HAP-1 (cell line): ENCODE measurements around the gene RNH1.

Experiments used
- DNase-seq, 2 experiments: peaks; one replicate each; pipeline ENCODE4 v3.0.0-alpha.2; 2016 to 2020; ENCODE audit warnings: low spot score in 2 of 2
- H3K27me3 ChIP-seq: fragments of 250-450 bp; sonication (Bioruptor Pico); 2 replicates; pipeline ENCODE4 v1.5.1; 2020; ENCODE audit warnings: low read depth, mild to moderate bottlenecking, moderate library complexity
- H3K36me3 ChIP-seq: fragments of 250-450 bp; sonication (Bioruptor Pico); replicated peaks from 2 replicates; pipeline ENCODE4 v1.5.1; 2020; ENCODE audit warnings: mild to moderate bottlenecking
- H3K4me1 ChIP-seq: fragments of 250-450 bp; sonication (Bioruptor Pico); 2 replicates; pipeline ENCODE4 v1.5.1; 2020; ENCODE audit warnings: mild to moderate bottlenecking
- H3K4me3 ChIP-seq: fragments of 250-450 bp; sonication (Bioruptor Pico); 2 replicates; pipeline ENCODE4 v1.5.1; 2020; ENCODE audit warnings: mild to moderate bottlenecking, moderate library complexity
- H3K9me3 ChIP-seq: fragments of 250-450 bp; sonication (Bioruptor Pico); 2 replicates; pipeline ENCODE4 v1.5.1; 2020; ENCODE audit warnings: mild to moderate bottlenecking, moderate library complexity
- in situ Hi-C: fragments of 300-500 bp; cut with MboI; formaldehyde crosslinking; loops from 3 replicates; pipeline ENCODE4 v1.14.3; 2020; ENCODE audit warnings: low sequenced_read_pairs, inconsistent platforms, mixed read lengths

The RNH1 gene

DNA sequence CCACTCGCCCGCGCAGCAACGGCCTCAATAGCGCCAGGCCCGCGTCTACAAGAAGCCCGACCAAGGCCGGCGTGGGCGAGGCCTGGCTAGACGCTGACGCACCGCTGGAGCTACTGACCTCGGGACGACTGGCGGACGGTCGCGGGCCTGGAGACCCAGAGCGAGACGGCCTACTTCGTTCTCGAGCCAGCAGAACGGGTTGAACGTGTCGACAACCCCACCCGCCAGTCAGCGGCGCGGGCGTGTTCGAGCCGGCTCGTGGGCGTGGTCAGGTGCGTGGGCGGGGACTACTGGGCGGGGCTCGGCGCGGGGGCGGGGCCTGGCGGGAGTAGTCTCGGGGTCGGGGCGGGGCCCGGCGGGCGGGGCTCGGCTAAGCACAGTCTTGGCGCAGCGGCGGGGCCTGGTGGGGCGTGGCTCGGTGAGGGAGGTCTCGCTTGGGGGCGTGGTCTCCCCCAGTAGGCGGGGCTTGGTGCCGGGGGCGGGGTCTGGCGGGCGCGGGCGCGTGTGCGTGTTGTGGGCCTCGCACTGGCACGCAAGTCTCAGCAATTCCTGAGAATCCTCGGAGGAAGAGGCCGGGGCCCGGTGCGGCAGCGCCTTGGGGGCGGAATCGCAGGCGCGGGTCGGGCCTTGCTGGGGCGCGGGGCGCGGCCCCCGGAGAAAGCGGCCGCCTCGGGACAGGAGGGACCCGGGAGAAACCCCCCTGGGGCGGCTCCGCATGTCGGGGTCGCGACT, at the start of gene RNH1:
RNH1 (minus strand) TSS at position 248 of the 732 bp plus-strand sequence. CDS start 5,080 bp downstream, outside the sequence.
- peak; percentile 88 to 99 for DNase-seq
- peaks cover 8% of the 10 kb centered on the region for H3K36me3 ChIP-seq
- H3K27me3 ChIP-seq, result no peaks in the 10 kb centered on the region
- no peaks in the 10 kb centered on the region; the same call in 1 of the 2 replicates for H3K4me1 ChIP-seq
- H3K4me3 ChIP-seq, result peak within 1 kb of the TSS; percentile 82
- H3K9me3 ChIP-seq, result no peaks in the 10 kb centered on the region
- in situ Hi-C loops, result no loop called here

- in situ Hi-C loops, result loop anchor here (25.0 kb wide), 1 partner anchor 206 kb away; no protein-coding TSS in a partner anchor
- Histone ChIP-seq H3K27me3 (no peaks in the 10 kb centered on the region), H3K36me3 (no peaks in the 10 kb centered on the region), H3K4me1 (peaks cover 12% of the 10 kb centered on the region), H3K4me3 (0 out of 2 replicates have a peak overlapping the region, but pooled peaks have one; percentile 49), H3K9me3 (no peaks in the 10 kb centered on the region)
- no peak for DNase-seq
Measured at GRCh38 chr11:555780-556661, 49.0 kb upstream of the RNH1 start.

GRCh38 chr11:555227-555779, 48.3 kb upstream of the RNH1 start:
- peaks cover 10% of the 10 kb centered on the region for H3K4me1 ChIP-seq
- H3K36me3 ChIP-seq, result no peaks in the 10 kb centered on the region
- no peaks in the 10 kb centered on the region for H3K27me3 ChIP-seq
- in situ Hi-C loops, result loop anchor here (25.0 kb wide), 1 partner anchor 207 kb away; no protein-coding TSS in a partner anchor
- H3K9me3 ChIP-seq, result no peaks in the 10 kb centered on the region
- peak in 1 of 2 experiments; percentile 70 for DNase-seq
- peak overlapping the region; percentile 49 for H3K4me3 ChIP-seq

- in situ Hi-C loops, result loop anchor here (25.0 kb wide), 1 partner anchor 208 kb away; no protein-coding TSS in a partner anchor
- Histone ChIP-seq H3K4me1 (peaks cover 4% of the 10 kb centered on the region; the same call in 1 of the 2 replicates), H3K27me3 (no peaks in the 10 kb centered on the region), H3K4me3 (peak overlapping the region; percentile 49), H3K36me3 (no peaks in the 10 kb centered on the region), H3K9me3 (no peaks in the 10 kb centered on the region)
- DNase-seq, result peak; percentile 77 to 91
Measured at GRCh38 chr11:554428-555226, 47.6 kb upstream of the RNH1 start.

GRCh38 chr11:553988-554340, 46.9 kb upstream of the RNH1 start:
- Histone ChIP-seq H3K27me3 (no peaks in the 10 kb centered on the region), H3K4me3 (no peak overlapping the region), H3K36me3 (no peaks in the 10 kb centered on the region), H3K9me3 (no peaks in the 10 kb centered on the region), H3K4me1 (peaks cover 4% of the 10 kb centered on the region; the same call in 1 of the 2 replicates)
- no peak for DNase-seq
- in situ Hi-C loops, result loop anchor here (25.0 kb wide), 1 partner anchor 208 kb away; no protein-coding TSS in a partner anchor

DNA sequence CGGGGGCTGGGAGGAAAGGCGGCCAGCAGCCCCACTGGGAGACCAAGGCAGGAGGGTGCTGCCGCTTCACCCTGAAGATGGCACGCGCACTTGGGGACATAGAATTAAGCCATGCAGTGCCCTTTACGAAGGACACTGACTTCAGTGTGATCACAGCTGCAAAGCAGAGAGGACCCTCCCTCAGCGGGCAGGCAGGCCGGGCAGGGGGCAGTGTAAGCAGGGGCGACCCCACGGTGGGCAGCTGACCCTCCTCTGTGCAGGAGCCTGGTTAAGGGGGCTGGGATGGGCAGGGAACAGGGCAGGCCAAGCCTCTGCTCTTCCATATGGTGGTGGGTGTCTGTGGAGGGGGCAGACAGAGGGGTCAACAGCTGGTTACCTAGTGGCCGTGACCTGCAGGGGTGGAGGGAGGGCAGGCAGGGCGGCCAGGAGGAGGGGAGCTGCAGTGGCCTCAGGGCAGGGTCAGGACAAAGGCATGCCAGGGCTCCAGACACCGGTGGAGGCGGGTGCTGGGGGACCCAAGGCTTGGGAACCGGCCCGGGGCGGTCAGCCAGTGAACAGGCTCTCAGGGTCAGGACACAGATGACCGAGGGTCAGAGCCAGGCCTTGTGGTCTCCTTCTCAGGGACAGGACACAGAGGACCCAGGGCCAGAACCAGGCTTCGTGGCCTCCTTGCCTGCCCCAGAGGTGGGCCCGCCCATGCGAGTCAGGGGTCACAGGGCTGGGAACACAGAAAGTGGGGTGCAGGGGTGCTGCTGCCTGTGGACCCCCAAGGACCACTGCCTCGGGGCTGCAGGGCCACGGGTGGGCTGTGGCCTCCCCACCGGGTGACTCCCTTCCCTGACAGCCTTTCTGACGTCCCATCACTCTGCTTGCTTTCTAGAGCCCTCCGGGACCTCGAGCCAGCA, 46.3 kb upstream of the RNH1 start:
- Histone ChIP-seq H3K27me3 (no peaks in the 10 kb centered on the region), H3K9me3 (no peaks in the 10 kb centered on the region), H3K4me3 (no peak overlapping the region), H3K4me1 (peaks cover 4% of the 10 kb centered on the region; the same call in 1 of the 2 replicates), H3K36me3 (no peaks in the 10 kb centered on the region)
- in situ Hi-C loops, result loop anchor here (25.0 kb wide), 1 partner anchor 209 kb away; no protein-coding TSS in a partner anchor
- DNase-seq, result no peak

DNA sequence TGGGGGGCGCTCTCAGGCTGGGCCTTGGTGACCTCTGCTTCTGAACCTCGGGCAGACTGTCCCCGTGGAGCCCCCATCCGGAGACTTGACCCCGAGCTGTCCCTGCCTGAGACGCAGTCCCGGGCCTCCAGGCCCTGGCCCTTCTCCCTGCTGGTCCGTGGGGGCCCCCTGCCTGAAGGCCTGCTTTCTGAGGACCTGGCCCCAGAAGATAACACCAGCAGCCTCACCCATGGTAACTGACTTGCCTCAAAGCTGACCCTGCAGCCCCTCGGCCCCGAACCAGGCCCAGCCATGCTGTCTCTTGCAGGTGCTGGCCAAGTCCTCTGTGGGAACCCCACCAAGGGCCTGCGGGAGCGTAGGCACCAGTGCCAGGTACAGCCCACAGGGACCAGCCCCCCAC, 44.6 kb upstream of the RNH1 start:
- Histone ChIP-seq H3K9me3 (no peaks in the 10 kb centered on the region), H3K36me3 (no peaks in the 10 kb centered on the region), H3K4me1 (peaks cover 4% of the 10 kb centered on the region; the same call in 1 of the 2 replicates), H3K4me3 (no peak overlapping the region), H3K27me3 (no peaks in the 10 kb centered on the region)
- in situ Hi-C loops, result loop anchor here (25.0 kb wide), 1 partner anchor 211 kb away; no protein-coding TSS in a partner anchor
- DNase-seq, result no peak

DNA sequence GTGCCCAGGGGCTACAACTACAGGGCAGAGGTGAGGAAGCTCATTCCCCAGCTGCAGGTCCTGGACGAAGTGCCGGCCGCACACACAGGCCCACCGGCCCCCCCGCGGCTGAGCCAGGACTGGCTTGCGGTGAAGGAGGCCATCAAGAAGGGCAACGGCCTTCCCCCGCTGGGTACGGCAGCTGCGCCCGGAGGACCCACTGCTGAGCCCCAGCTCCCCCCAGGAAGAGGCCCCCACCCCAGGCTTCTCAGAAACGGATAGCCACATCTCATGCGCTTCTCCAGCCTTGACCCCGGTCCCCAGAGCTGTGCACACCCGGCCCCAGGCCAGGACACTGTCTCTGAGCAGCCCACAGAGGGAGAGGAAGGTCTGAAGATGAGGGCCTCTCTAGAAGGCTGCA, 44.1 kb upstream of the RNH1 start:
- Histone ChIP-seq H3K36me3 (no peaks in the 10 kb centered on the region), H3K9me3 (no peaks in the 10 kb centered on the region), H3K27me3 (no peaks in the 10 kb centered on the region), H3K4me3 (no peak overlapping the region), H3K4me1 (peaks cover 4% of the 10 kb centered on the region; the same call in 1 of the 2 replicates)
- DNase-seq, result no peak
- in situ Hi-C loops, result loop anchor here (25.0 kb wide), 1 partner anchor 211 kb away; no protein-coding TSS in a partner anchor

GRCh38 chr11:550746-551085, 43.7 kb upstream of the RNH1 start:
- in situ Hi-C loops, result loop anchor here (25.0 kb wide), 1 partner anchor 212 kb away; no protein-coding TSS in a partner anchor

DNA sequence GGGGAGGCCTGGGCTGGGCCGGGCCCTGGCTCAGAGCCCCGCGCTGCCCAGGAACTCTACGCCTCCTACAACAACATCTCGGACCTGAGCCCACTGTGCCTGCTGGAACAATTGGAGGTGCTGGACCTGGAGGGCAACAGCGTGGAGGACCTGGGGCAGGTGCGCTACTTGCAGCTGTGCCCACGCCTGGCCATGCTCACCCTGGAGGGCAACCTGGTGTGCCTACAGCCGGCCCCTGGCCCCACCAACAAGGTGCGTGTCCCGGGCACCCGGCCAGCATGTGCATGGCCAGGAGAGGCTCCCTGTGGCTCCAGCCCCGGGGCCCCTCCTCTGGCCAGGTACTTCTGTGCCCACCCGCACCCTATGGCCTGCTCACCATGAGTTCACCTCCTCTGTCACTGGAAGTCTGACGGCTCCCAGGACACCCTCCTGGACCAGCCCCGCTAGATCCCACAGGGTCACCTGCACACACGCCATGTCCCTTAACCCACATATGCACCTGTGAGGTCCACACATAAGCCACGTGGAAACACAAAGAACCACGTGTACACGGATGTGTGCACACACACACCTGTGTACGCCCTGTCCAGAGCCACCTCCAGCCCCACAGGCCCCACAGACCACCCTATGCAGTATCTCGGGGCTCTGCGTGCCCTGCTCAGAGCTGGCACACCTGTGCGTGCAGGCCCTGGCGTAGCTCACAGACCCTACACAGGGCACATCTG, 43.1 kb upstream of the RNH1 start:
- H3K9me3 ChIP-seq, result no peaks in the 10 kb centered on the region
- in situ Hi-C loops, result loop anchor here (25.0 kb wide), 1 partner anchor 212 kb away; no protein-coding TSS in a partner anchor
- DNase-seq, result no peak
- no peaks in the 10 kb centered on the region for H3K36me3 ChIP-seq
- no peak overlapping the region for H3K4me3 ChIP-seq
- no peaks in the 10 kb centered on the region for H3K27me3 ChIP-seq
- peaks cover 4% of the 10 kb centered on the region; the same call in 1 of the 2 replicates for H3K4me1 ChIP-seq

More at GRCh38 chr11:550746-551085, 43.7 kb upstream of the RNH1 start:
- Histone ChIP-seq H3K4me1 (peaks cover 4% of the 10 kb centered on the region; the same call in 1 of the 2 replicates), H3K36me3 (no peaks in the 10 kb centered on the region), H3K27me3 (no peaks in the 10 kb centered on the region), H3K4me3 (no peak overlapping the region), H3K9me3 (no peaks in the 10 kb centered on the region)
- DNase-seq, result no peak

DNA sequence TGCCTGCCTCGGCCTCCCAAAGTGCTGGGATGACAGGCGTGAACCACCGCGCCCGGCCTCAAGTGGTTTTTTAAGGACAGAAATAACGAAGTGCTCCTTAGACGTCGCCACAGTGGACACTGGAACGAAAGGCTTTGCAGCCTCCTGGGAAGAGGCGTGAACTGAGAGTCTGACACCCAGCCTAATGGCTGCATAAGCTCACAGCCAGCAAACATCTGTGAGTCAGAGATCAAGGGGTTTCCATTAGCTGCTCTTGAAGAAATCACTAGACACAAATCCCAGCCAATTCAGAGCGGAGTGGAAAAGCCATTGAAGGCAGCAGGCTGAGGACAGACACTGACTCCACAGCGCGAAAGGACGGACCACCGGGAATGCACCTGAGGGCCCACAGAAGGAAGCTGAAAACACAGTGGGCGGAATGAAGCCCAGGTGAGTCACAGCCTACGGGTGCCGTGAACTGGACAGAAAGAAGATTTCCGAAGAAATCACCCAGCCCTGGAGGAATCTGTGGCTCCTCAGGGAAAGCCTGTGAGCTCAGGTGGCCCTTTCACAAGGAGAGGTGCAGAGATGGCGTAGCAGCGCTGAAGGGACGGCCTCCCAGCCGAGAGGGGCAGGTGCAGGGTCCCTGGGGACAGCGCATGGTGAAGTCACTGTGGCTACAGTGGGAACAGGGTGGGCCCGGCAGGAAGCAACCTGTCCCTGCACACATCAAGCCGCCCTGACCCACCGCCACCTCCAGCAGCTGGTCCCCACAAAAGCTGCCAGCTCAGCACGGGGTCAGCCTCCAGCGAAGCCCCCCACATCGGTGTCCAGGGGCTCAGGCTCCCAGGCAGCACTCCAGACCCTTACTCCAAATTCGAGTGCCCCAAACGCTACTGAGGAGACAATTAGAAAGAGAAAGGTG, 41.9 kb upstream of the RNH1 start:
- Histone ChIP-seq H3K4me3 (no peak overlapping the region), H3K27me3 (no peaks in the 10 kb centered on the region), H3K4me1 (no peaks in the 10 kb centered on the region), H3K36me3 (no peaks in the 10 kb centered on the region), H3K9me3 (no peaks in the 10 kb centered on the region)
- no peak for DNase-seq
- in situ Hi-C loops, result no loop called here
